ENCODE data around the gene IQCK. TPM values are rescaled to one million over a fixed set of nuclear protein-coding genes. Genes with fewer than 3 reads are reported as not detected.
A peak's percentile ranks its signal among the peaks of the same experiment; 100 is the strongest.
"Not testable (repeated sequence)": the region's sequence is repeated elsewhere in the genome, so short reads cannot be mapped to it uniquely, and the experiment has no call there.

IQCK gene
- total RNA-seq, 1 donor from 2014 or later: 6.5 TPM

GRCh38 chr16:19711643-19712042 lies 6.4 kb upstream of the IQCK start:
- intact Hi-C loops (cut with DNase I): no loop called here
- DNase-seq (no peak), ATAC-seq (ENCODE audit: poor library complexity) (no peak)

- intact Hi-C loops (cut with DNase I): no loop called here
- ATAC-seq (ENCODE audit: poor library complexity): no peak
- no peak for DNase-seq
These were observed 5.5 kb upstream of the IQCK start for GRCh38 chr16:19712418-19713058.

GRCh38 chr16:19713697-19714096 lies 4.4 kb upstream of the IQCK start:
- ATAC-seq (ENCODE audit: poor library complexity) (no peak), DNase-seq (no peak)
- intact Hi-C loops (cut with DNase I): no loop called here

- intact Hi-C loops (cut with DNase I): no loop called here
- DNase-seq (no peak), ATAC-seq (ENCODE audit: poor library complexity) (no peak)
These were observed 2.5 kb upstream of the IQCK start for GRCh38 chr16:19715566-19715965.

- ATAC-seq (ENCODE audit: poor library complexity) (no peak), DNase-seq (no peak)
- intact Hi-C loops (cut with DNase I): no loop called here
These were observed 1.9 kb upstream of the IQCK start for GRCh38 chr16:19716183-19716582.

GRCh38 chr16:19716728-19717127 lies 1.3 kb upstream of the IQCK start:
- DNase-seq; ATAC-seq (ENCODE audit: poor library complexity); intact Hi-C loops (cut with DNase I): not testable (repeated sequence)

GRCh38 chr16:19717314-19717713 lies 757 bp upstream of the IQCK start:
- DNase-seq: no peak
- intact Hi-C loops (cut with DNase I): no loop called here
- no peak for ATAC-seq (ENCODE audit: poor library complexity)

- ATAC-seq (ENCODE audit: poor library complexity): no peak
- intact Hi-C loops (cut with DNase I): no loop called here
These were observed 524 bp downstream of the IQCK start for GRCh38 chr16:19718624-19718965.

GRCh38 chr16:19722269-19722952 lies 4.3 kb downstream of the IQCK start:
- no peak for DNase-seq
- intact Hi-C loops (cut with DNase I): no loop called here

More at GRCh38 chr16:19718624-19718965, 524 bp downstream of the IQCK start:
- no peak for DNase-seq

GRCh38 chr16:19722981-19723380 lies 4.9 kb downstream of the IQCK start:
- intact Hi-C loops (cut with DNase I): no loop called here
- DNase-seq (no peak), ATAC-seq (ENCODE audit: poor library complexity) (no peak)

More at GRCh38 chr16:19722269-19722952, 4.3 kb downstream of the IQCK start:
- no peak for ATAC-seq (ENCODE audit: poor library complexity)

- intact Hi-C loops (cut with DNase I): no loop called here
- no peak for ATAC-seq (ENCODE audit: poor library complexity)
These were observed 10.5 kb downstream of the IQCK start for GRCh38 chr16:19728636-19728965.

GRCh38 chr16:19733551-19733950 lies 15.5 kb downstream of the IQCK start:
- intact Hi-C loops (cut with DNase I): no loop called here
- ATAC-seq (ENCODE audit: poor library complexity): no peak
- DNase-seq: no peak

More at GRCh38 chr16:19728636-19728965, 10.5 kb downstream of the IQCK start:
- no peak for DNase-seq

GRCh38 chr16:19735074-19735867 lies 17.2 kb downstream of the IQCK start:
- DNase-seq (peak; percentile 60), ATAC-seq (ENCODE audit: poor library complexity) (peak; percentile 49)
- intact Hi-C loops (cut with DNase I): no loop called here

GRCh38 chr16:19737306-19738038 lies 19.4 kb downstream of the IQCK start:
- ATAC-seq (ENCODE audit: poor library complexity) (peak; percentile 45), DNase-seq (no peak)
- intact Hi-C loops (cut with DNase I): no loop called here

GRCh38 chr16:19741354-19741753 lies 23.3 kb downstream of the IQCK start:
- DNase-seq: no peak
- ATAC-seq (ENCODE audit: poor library complexity): no peak
- intact Hi-C loops (cut with DNase I): no loop called here

GRCh38 chr16:19743816-19744159 lies 25.7 kb downstream of the IQCK start:
- intact Hi-C loops (cut with DNase I): no loop called here
- DNase-seq: no peak
- no peak for ATAC-seq (ENCODE audit: poor library complexity)

GRCh38 chr16:19744670-19745069 lies 26.6 kb downstream of the IQCK start:
- intact Hi-C loops (cut with DNase I): no loop called here
- ATAC-seq (ENCODE audit: poor library complexity): no peak
- no peak for DNase-seq

- ATAC-seq (ENCODE audit: poor library complexity) (no peak), DNase-seq (no peak)
- intact Hi-C loops (cut with DNase I): no loop called here
These were observed 27.4 kb downstream of the IQCK start for GRCh38 chr16:19745286-19746010.

- ATAC-seq (ENCODE audit: poor library complexity) (no peak), DNase-seq (no peak)
- intact Hi-C loops (cut with DNase I): no loop called here
These were observed 28.5 kb downstream of the IQCK start for GRCh38 chr16:19746561-19746960.
